Lower lobe of right lung (tissue), 2 donors: ENCODE results near the gene NLRP6. TPM values are rescaled to one million over a fixed set of nuclear protein-coding genes. Genes with fewer than 3 reads are reported as not detected.

Experiments
- ATAC-seq, 2 donors: fragments of 200-7000 bp; cut with Tn5 transposase; one replicate each; pipeline ENCODE4 v1.9.1; 2020 to 2022; ENCODE audit warnings: mild to moderate bottlenecking in 2 of 2, moderate library complexity in 2 of 2
- DNase-seq: peaks from one replicate; pipeline ENCODE4 v3.0.0-alpha.2; 2020
- H3K27ac ChIP-seq: fragments of 200-600 bp; one replicate; pipeline ENCODE4 v1.8.0; 2022
- H3K27me3 ChIP-seq: fragments of 200-600 bp; one replicate; pipeline ENCODE4 v1.8.0; 2022; ENCODE audit warnings: low read depth
- H3K36me3 ChIP-seq: fragments of 200-600 bp; one replicate; pipeline ENCODE4 v1.8.0; 2022; ENCODE audit warnings: mild to moderate bottlenecking
- H3K4me1 ChIP-seq: fragments of 200-600 bp; one replicate; pipeline ENCODE4 v1.8.0; 2022
- H3K4me3 ChIP-seq: fragments of 200-600 bp; one replicate; pipeline ENCODE4 v1.8.0; 2022; ENCODE audit warnings: mild to moderate bottlenecking
- H3K9me3 ChIP-seq: fragments of 200-600 bp; one replicate; pipeline ENCODE4 v1.8.0; 2022
- intact Hi-C: fragments of 100-400 bp; cut with DNase I; formaldehyde crosslinking; loops from one replicate; pipeline ENCODE4 v1.11.0; 2022
- total RNA-seq: library from RNA; stranded (reverse); fragmentation: NEBNext Ultra II Directional; extraction: Animal tissue kit (Norgen Biotek cat#: 25700); gene quantifications from one replicate; pipeline ENCODE4 v1.2.1, GENCODE V29; 2021
- TF ChIP-seq, protein P1 (sequence below): fragments of 200-600 bp; IDR thresholded peaks from one replicate; pipeline ENCODE4 v1.8.0; 2022; ENCODE audit warnings: antibody characterized with exemption, mild to moderate bottlenecking
- donor health status: DM: no; HTN: yes; CAD: no; lungs with severe emphysema.

Gene NLRP6
- total RNA-seq, 1 donor from 2014 or later: 1.3 TPM

DNA sequence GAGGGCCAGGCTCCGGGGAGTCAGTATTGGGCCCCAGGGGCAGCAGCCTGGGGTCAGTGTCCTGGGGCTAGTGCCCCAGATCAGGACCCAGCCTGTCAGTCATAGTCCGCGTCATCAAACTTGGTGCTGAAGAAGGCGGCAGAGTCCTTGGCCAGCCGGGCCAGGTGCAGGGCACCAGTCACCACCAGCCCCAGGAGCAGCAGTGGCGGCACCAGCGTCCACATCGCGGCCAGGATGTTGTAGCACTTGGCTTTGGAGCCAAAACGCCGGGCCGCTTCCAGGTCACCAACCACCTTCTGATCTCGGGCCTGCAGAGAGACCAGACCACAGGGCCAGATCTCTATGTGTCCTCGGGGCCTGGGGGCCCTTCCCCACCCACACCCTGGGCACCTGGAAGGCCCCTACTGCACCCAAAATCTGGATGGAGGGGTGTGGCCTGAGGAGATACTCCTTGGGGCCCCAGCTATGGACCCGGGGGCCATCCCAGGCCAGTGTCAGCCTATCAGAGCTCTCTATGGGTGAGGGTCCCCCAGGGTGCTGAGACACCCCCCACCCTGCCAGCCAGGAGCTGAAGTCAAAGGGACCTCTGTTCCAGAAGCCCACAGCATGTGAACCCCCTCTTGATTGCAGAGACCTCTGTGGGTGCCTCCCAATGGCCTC is 20.3 kb downstream of the NLRP6 start:
- TF ChIP-seq, protein P1, sequence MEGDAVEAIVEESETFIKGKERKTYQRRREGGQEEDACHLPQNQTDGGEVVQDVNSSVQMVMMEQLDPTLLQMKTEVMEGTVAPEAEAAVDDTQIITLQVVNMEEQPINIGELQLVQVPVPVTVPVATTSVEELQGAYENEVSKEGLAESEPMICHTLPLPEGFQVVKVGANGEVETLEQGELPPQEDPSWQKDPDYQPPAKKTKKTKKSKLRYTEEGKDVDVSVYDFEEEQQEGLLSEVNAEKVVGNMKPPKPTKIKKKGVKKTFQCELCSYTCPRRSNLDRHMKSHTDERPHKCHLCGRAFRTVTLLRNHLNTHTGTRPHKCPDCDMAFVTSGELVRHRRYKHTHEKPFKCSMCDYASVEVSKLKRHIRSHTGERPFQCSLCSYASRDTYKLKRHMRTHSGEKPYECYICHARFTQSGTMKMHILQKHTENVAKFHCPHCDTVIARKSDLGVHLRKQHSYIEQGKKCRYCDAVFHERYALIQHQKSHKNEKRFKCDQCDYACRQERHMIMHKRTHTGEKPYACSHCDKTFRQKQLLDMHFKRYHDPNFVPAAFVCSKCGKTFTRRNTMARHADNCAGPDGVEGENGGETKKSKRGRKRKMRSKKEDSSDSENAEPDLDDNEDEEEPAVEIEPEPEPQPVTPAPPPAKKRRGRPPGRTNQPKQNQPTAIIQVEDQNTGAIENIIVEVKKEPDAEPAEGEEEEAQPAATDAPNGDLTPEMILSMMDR: no peak
- peak; percentile 49 for DNase-seq
- Histone ChIP-seq H3K27me3 (peaks cover 26% of the 10 kb centered on the region), H3K4me1 (peaks cover 12% of the 10 kb centered on the region), H3K27ac (no peak overlapping the region), H3K36me3 (peaks cover 10% of the 10 kb centered on the region), H3K4me3 (no peak overlapping the region), H3K9me3 (no peaks in the 10 kb centered on the region)
- intact Hi-C loops: no loop called here
- ATAC-seq: peak in 1 of 2 donors; percentile 4

DNA sequence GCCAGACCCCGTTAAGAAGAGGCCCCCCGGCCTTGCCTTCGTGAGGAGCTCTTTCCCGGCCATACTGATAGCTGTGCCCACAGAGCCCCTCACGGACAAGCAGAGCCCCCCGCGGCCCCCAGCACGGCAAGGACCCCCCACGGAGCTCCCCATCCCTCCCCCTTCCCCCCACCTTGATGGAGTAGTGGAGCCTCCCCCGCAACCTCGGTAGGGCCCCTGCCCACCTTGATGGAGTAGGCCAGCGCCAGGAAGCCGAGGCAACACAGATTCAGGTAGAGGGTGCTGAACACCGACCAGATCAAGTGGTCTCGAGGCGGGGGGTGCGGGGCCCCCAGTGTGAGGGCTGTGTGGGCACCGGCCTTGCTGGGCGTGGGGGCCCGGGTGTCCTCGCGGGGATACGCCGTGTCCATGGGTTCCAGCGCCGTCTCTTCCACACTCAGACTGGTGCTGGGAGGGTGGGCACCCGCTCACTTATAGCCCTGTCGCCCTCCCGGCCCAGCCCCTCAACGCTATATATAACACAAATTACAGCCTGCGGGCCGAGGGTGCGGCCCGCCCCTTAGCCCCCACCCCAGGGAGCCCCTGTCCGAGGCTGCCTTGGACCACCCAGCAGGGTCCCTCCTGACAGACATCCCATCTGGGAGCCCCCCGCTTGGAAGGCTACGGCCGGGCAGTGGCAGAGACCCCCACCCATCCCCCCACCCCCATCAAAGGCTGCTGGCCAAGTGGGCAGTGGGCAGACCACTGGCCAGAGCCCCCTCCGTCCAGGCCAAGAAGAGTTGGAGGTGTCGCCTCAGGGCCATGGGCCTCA is 21.1 kb downstream of the NLRP6 start, which contains the start of gene IFITM5:
TSS of gene IFITM5 (minus strand) at position 446 of the 811 bp plus-strand sequence. CDS start at position 410, 36 bp downstream.
- no peak within 1 kb of the TSS for H3K4me3 ChIP-seq
- TF ChIP-seq, protein P1: no peak
- no peak within 1 kb of the TSS for H3K27ac ChIP-seq
- intact Hi-C loops: no loop called here
- ATAC-seq: peak in 1 of 2 donors; percentile 3
- peaks cover 26% of the 10 kb centered on the region for H3K27me3 ChIP-seq
- peaks cover 3% of the 10 kb centered on the region for H3K36me3 ChIP-seq
- peak; percentile 44 for DNase-seq
- no peaks in the 10 kb centered on the region for H3K9me3 ChIP-seq
- H3K4me1 ChIP-seq: peaks cover 12% of the 10 kb centered on the region

- H3K36me3 ChIP-seq: no peaks in the 10 kb centered on the region
- H3K4me1 ChIP-seq: peaks cover 18% of the 10 kb centered on the region
- TF ChIP-seq, protein P1: peak; percentile 9
- peaks cover 26% of the 10 kb centered on the region for H3K27me3 ChIP-seq
- no peaks in the 10 kb centered on the region for H3K9me3 ChIP-seq
- no peak overlapping the region for H3K4me3 ChIP-seq
- H3K27ac ChIP-seq: no peak overlapping the region
- ATAC-seq (no peak), DNase-seq (peak; percentile 46)
- intact Hi-C loops: loop anchor here (10.0 kb wide), 1 partner anchor 55 kb away; no protein-coding TSS in a partner anchor
Observed at GRCh38 chr11:299951-300735, 21.9 kb downstream of the NLRP6 start.

DNA sequence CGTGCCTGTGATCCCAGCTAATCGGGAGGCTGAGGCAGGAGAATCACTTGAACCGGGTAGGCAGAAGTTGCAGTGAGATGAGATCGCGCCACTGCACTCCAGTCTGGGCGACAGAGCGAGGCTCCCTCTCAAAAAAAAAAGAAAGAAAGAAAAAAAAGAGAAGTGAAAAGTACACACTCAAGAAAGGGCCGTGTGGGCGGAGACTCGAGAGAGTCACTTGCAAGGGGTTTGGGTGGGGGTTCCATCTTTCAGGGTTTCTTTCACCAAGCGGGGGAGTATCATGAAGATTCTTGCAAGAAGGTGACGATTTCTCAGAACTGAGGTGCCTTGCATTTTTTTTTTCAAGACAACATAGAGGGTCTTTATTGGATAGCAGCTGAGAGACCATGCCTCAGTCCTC is 25.2 kb downstream of the NLRP6 start:
- DNase-seq (no peak), ATAC-seq (no peak)
- Histone ChIP-seq H3K4me1 (peaks cover 28% of the 10 kb centered on the region), H3K27me3 (peaks cover 24% of the 10 kb centered on the region), H3K4me3 (no peak overlapping the region), H3K27ac (no peak overlapping the region), H3K9me3 (no peaks in the 10 kb centered on the region), H3K36me3 (no peaks in the 10 kb centered on the region)
- TF ChIP-seq, protein P1: no peak
- intact Hi-C loops: loop anchor here (10.0 kb wide), 1 partner anchor 51 kb away; no protein-coding TSS in a partner anchor

DNA sequence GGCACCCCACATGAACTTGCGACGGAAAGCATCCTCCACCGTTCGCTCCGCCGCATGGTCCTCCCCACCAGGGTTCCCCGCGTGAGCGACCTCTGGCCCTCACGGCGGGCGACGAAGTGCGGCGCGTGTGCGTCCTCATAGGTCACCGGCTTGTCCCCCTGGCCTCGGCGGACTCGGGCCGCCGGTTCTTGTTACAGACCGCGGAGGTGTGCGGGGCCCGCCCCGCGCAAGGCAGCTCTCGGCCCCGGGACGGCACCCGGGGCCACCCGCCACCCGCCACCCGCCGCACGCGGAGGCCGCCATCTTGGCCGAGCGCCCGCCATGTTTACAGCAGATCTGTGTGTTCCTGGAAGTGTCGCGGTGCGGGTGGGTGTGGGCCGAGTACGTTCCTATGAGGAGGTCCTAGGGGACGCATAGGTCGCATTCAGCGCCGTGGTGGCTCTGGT is 25.9 kb downstream of the NLRP6 start:
- no peak overlapping the region for H3K4me3 ChIP-seq
- peaks cover 23% of the 10 kb centered on the region for H3K27me3 ChIP-seq
- no peaks in the 10 kb centered on the region for H3K36me3 ChIP-seq
- intact Hi-C loops: loop anchor here (10.0 kb wide), 1 partner anchor 51 kb away; no protein-coding TSS in a partner anchor
- peak; percentile 48 for DNase-seq
- no peaks in the 10 kb centered on the region for H3K9me3 ChIP-seq
- TF ChIP-seq, protein P1: no peak
- H3K4me1 ChIP-seq: peaks cover 31% of the 10 kb centered on the region
- H3K27ac ChIP-seq: no peak overlapping the region
- ATAC-seq: no peak
